Neural cell (in vitro differentiated cells): ENCODE results near the gene SKIDA1. TPM values are rescaled to one million over a fixed set of nuclear protein-coding genes. Genes with fewer than 3 reads are reported as not detected.

Experiments
- H2AFZ ChIP-seq: fragments of 200-600, 300-800 bp; sonication (generic), shearing (Covaris generic); 2 replicates; pipeline ENCODE4 v1.6.0; 2014; ENCODE audit warnings: low read depth, mild to moderate bottlenecking, antibody characterized with exemption, low read length, moderate library complexity
- H3F3A ChIP-seq: fragments of 200-600 bp; shearing (Covaris generic); 2 replicates; pipeline ENCODE4 v1.6.1; 2016; ENCODE audit warnings: mild to moderate bottlenecking, moderate library complexity, mixed read lengths, antibody characterized with exemption, low read length; ENCODE audit not compliant: insufficient read depth, poor library complexity, severe bottlenecking
- H3K27ac ChIP-seq: fragments of 200-600, 300-800 bp; sonication (generic), shearing (Covaris generic); 2 replicates; pipeline ENCODE4 v1.5.1; 2014; ENCODE audit warnings: mild to moderate bottlenecking, low read length, moderate library complexity
- H3K27me3 ChIP-seq: fragments of 300-800, 200-600 bp; sonication (generic), shearing (Covaris generic); 2 replicates; pipeline ENCODE4 v1.6.0; 2014; ENCODE audit warnings: mild to moderate bottlenecking, low read depth, low read length, moderate library complexity; ENCODE audit not compliant: insufficient read depth
- H3K36me3 ChIP-seq: fragments of 300-800, 200-600 bp; sonication (generic), shearing (Covaris generic); 2 replicates; pipeline ENCODE4 v1.5.1; 2014; ENCODE audit warnings: mild to moderate bottlenecking, antibody characterized with exemption, low read length, moderate library complexity; ENCODE audit not compliant: insufficient read depth
- H3K4me2 ChIP-seq: fragments of 300-800, 200-600 bp; sonication (generic), shearing (Covaris generic); 2 replicates; pipeline ENCODE4 v1.6.0; 2014; ENCODE audit warnings: mild to moderate bottlenecking, low read length
- H3K4me3 ChIP-seq: fragments of 300-800, 200-600 bp; sonication (generic), shearing (Covaris generic); 2 replicates; pipeline ENCODE4 v1.5.1; 2014; ENCODE audit warnings: mild to moderate bottlenecking, low read length, moderate library complexity
- H3K79me2 ChIP-seq: fragments of 200-600 bp; shearing (Covaris generic); replicated peaks from 2 replicates; pipeline ENCODE4 v1.6.0; 2014; ENCODE audit warnings: mild to moderate bottlenecking, low read length, moderate library complexity; ENCODE audit not compliant: insufficient read depth
- H3K9ac ChIP-seq: fragments of 300-800, 200-600 bp; sonication (generic), shearing (Covaris generic); 2 replicates; pipeline ENCODE4 v1.6.1; 2016; ENCODE audit warnings: mild to moderate bottlenecking, low read length, mixed read lengths
- H3K9me2 ChIP-seq: fragments of 200-600 bp; shearing (Covaris generic); 2 replicates; pipeline ENCODE4 v1.6.1; 2016; ENCODE audit warnings: mild to moderate bottlenecking, low read length, mixed read lengths; ENCODE audit not compliant: insufficient read depth
- H3K9me3 ChIP-seq: fragments of 200-600, 300-800 bp; sonication (generic), shearing (Covaris generic); 2 replicates; pipeline ENCODE4 v1.6.1; 2016; ENCODE audit warnings: mild to moderate bottlenecking, mixed run types, low read length, moderate library complexity, mixed read lengths
- H4K20me1 ChIP-seq: fragments of 200-600 bp; shearing (Covaris generic); 2 replicates; pipeline ENCODE4 v1.6.1; 2016; ENCODE audit warnings: mild to moderate bottlenecking, mixed run types; ENCODE audit not compliant: insufficient read depth
- EP300 ChIP-seq: fragments of 450-650 bp; conservative IDR thresholded peaks from 2 replicates; pipeline ENCODE4 v1.6.1; 2014; ENCODE audit warnings: antibody characterized with exemption, mild to moderate bottlenecking, moderate library complexity; ENCODE audit not compliant: poor library complexity, severe bottlenecking
- EZH2 ChIP-seq: fragments of 200-600, 300-800 bp; shearing (Covaris generic), sonication (generic); IDR thresholded peaks from 2 replicates; pipeline ENCODE4 v1.6.1; 2014; ENCODE audit warnings: antibody characterized with exemption, low read length, borderline replicate concordance, mild to moderate bottlenecking; ENCODE audit not compliant: insufficient read depth, poor library complexity, severe bottlenecking
- MXI1 ChIP-seq: fragments of 450-650 bp; conservative IDR thresholded peaks from 2 replicates; pipeline ENCODE4 v1.6.1; 2014; ENCODE audit warnings: antibody characterized with exemption, mild to moderate bottlenecking; ENCODE audit not compliant: poor library complexity, severe bottlenecking
- POLR2AphosphoS5 ChIP-seq: IDR thresholded peaks from 2 replicates; pipeline ENCODE4 v1.6.1; 2012
- RAD21 ChIP-seq: fragments of 450-650 bp; conservative IDR thresholded peaks from 2 replicates; pipeline ENCODE4 v1.6.1; 2014; ENCODE audit warnings: antibody characterized with exemption, mild to moderate bottlenecking, moderate library complexity
- SMC3 ChIP-seq: fragments of 450-650 bp; conservative IDR thresholded peaks from 2 replicates; pipeline ENCODE4 v1.6.1; 2014; ENCODE audit warnings: antibody characterized with exemption, mild to moderate bottlenecking, moderate library complexity; ENCODE audit not compliant: poor library complexity
- TAF1 ChIP-seq: IDR thresholded peaks from 2 replicates; pipeline ENCODE4 v1.6.1; 2012; ENCODE audit warnings: low read depth
- polyA plus RNA-seq: library from polyadenylated mRNA; depleted of rRNA; stranded (reverse); fragments of >200 nt; gene quantifications from 2 replicates; pipeline ENCODE4 v1.2.3, GENCODE V29; 2014
- TF ChIP-seq, protein P1 (sequence below): fragments of 450-650 bp; IDR thresholded peaks from 2 replicates; pipeline ENCODE4 v1.5.1; 2014; ENCODE audit warnings: antibody characterized with exemption, mild to moderate bottlenecking, moderate library complexity; ENCODE audit not compliant: poor library complexity, severe bottlenecking
- TF ChIP-seq, protein P2 (sequence below): IDR thresholded peaks from 2 replicates; pipeline ENCODE4 v1.6.1; 2012; ENCODE audit warnings: borderline replicate concordance

SKIDA1 gene
- polyA plus RNA-seq, 1 donor from 2014 or later: 3.7 TPM

DNA sequence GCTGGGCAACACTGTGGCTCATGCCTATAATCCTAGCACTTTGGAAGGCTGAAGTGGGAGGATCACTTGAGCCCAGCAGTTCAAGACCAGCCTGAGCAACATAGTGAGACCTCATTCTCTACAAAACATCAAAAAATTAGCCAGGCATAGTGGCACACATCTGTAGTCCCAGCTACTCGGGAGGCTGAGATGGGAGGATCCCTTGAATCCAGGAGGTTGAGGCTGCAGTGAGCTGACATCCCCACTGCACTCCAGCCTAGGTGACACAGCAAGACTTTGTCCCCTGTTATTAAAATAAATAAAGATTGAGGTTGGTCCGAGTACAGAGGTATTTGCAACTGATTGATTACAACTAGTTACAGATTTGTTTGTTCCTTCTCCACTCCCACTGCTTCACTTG lies 44.1 kb downstream of the SKIDA1 start:
- TF ChIP-seq EZH2: no peak
- TF ChIP-seq RAD21: no peak
- no peak for TF ChIP-seq POLR2AphosphoS5
- TF ChIP-seq, protein P1, sequence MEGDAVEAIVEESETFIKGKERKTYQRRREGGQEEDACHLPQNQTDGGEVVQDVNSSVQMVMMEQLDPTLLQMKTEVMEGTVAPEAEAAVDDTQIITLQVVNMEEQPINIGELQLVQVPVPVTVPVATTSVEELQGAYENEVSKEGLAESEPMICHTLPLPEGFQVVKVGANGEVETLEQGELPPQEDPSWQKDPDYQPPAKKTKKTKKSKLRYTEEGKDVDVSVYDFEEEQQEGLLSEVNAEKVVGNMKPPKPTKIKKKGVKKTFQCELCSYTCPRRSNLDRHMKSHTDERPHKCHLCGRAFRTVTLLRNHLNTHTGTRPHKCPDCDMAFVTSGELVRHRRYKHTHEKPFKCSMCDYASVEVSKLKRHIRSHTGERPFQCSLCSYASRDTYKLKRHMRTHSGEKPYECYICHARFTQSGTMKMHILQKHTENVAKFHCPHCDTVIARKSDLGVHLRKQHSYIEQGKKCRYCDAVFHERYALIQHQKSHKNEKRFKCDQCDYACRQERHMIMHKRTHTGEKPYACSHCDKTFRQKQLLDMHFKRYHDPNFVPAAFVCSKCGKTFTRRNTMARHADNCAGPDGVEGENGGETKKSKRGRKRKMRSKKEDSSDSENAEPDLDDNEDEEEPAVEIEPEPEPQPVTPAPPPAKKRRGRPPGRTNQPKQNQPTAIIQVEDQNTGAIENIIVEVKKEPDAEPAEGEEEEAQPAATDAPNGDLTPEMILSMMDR: no peak
- TF ChIP-seq MXI1: no peak
- no peak for TF ChIP-seq SMC3
- TF ChIP-seq EP300: no peak
- TF ChIP-seq, protein P2, sequence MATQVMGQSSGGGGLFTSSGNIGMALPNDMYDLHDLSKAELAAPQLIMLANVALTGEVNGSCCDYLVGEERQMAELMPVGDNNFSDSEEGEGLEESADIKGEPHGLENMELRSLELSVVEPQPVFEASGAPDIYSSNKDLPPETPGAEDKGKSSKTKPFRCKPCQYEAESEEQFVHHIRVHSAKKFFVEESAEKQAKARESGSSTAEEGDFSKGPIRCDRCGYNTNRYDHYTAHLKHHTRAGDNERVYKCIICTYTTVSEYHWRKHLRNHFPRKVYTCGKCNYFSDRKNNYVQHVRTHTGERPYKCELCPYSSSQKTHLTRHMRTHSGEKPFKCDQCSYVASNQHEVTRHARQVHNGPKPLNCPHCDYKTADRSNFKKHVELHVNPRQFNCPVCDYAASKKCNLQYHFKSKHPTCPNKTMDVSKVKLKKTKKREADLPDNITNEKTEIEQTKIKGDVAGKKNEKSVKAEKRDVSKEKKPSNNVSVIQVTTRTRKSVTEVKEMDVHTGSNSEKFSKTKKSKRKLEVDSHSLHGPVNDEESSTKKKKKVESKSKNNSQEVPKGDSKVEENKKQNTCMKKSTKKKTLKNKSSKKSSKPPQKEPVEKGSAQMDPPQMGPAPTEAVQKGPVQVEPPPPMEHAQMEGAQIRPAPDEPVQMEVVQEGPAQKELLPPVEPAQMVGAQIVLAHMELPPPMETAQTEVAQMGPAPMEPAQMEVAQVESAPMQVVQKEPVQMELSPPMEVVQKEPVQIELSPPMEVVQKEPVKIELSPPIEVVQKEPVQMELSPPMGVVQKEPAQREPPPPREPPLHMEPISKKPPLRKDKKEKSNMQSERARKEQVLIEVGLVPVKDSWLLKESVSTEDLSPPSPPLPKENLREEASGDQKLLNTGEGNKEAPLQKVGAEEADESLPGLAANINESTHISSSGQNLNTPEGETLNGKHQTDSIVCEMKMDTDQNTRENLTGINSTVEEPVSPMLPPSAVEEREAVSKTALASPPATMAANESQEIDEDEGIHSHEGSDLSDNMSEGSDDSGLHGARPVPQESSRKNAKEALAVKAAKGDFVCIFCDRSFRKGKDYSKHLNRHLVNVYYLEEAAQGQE: no peak

DNA sequence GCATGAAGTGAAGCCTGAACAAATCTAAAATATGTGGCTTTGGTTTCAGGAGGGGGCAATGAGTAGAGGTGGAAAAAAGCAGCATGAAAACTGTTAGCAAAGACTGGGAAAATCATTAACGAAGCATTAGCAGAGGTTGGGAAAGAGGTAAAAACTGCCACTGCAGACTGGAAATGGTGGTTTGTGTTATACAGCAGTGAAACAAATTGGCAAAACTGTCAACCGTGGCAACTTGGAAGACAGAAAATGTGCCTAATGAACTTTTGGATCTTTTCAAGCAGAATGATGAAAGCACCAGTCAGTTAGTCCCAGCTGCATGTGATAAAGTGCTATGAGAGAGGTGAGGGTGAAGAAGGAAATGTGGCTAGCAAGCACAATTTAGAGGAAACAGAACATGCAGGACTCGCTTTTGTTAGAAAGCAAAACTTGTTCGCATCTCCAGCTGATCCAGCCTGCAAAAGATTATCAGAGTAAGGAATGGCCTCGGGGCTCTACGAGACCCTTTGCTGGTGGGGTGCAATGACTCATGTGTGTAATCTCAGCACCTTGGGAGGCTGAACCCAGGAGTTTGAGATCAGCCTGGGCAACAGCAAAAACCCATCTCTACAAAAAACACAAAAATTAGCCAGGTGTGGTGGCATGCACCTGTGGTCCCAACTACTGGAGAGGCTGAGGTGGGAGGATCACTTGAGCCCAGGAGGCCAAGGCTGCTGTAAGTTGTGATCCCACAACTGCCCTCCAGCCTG lies 45.7 kb downstream of the SKIDA1 start:
- no peak overlapping the region for H3K4me2 ChIP-seq
- H4K20me1 ChIP-seq: no peaks in the 10 kb centered on the region
- H3K27me3 ChIP-seq: no peaks in the 10 kb centered on the region
- no peak overlapping the region for H3K9ac ChIP-seq
- no peaks in the 10 kb centered on the region for H3F3A ChIP-seq
- no peaks in the 10 kb centered on the region for H3K9me3 ChIP-seq
- TF ChIP-seq RAD21: no peak
- H2AFZ ChIP-seq: no peak overlapping the region
- H3K4me3 ChIP-seq: no peak overlapping the region
- H3K27ac ChIP-seq: no peak overlapping the region
- no peaks in the 10 kb centered on the region for H3K36me3 ChIP-seq
- no peaks in the 10 kb centered on the region for H3K9me2 ChIP-seq
- no peaks in the 10 kb centered on the region for H3K79me2 ChIP-seq

More for the DNA sequence above, 44.1 kb downstream of the SKIDA1 start:
- Histone ChIP-seq H3K9ac (no peak overlapping the region), H2AFZ (no peak overlapping the region), H3K36me3 (no peaks in the 10 kb centered on the region), H3K79me2 (no peaks in the 10 kb centered on the region), H4K20me1 (no peaks in the 10 kb centered on the region), H3K9me3 (no peaks in the 10 kb centered on the region), H3K9me2 (no peaks in the 10 kb centered on the region), H3K4me3 (no peak overlapping the region), H3K27ac (no peak overlapping the region), H3F3A (no peaks in the 10 kb centered on the region), H3K27me3 (no peaks in the 10 kb centered on the region), H3K4me2 (no peak overlapping the region)

DNA sequence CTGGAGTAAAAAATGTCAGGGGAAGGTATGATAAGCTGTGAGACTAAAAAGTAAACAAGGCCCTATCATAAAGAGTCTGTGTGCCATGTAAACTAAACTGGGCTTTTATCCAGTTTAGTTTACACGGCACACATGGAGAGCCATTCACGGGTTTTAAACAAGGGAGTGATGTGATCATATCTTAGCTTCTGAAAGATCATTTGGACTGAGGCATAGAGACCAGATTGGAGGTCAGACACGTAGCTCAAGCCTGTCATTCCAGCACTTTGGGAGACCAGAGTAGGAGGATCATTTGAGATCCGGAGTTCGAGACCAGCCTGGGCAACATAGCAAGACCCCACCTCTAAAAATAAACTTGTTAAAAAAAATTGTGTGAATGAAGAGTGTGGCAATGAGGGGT lies 50.1 kb downstream of the SKIDA1 start:
- H3K27me3 ChIP-seq: no peaks in the 10 kb centered on the region
- no peak overlapping the region for H3K9ac ChIP-seq
- H3K9me2 ChIP-seq: no peaks in the 10 kb centered on the region
- H4K20me1 ChIP-seq: no peaks in the 10 kb centered on the region
- H2AFZ ChIP-seq: no peak overlapping the region
- no peaks in the 10 kb centered on the region for H3K9me3 ChIP-seq
- no peak overlapping the region for H3K4me3 ChIP-seq
- no peak for TF ChIP-seq MXI1
- TF ChIP-seq POLR2AphosphoS5: no peak
- TF ChIP-seq, protein P2: no peak
- no peak for TF ChIP-seq SMC3
- TF ChIP-seq RAD21: no peak
- TF ChIP-seq EP300: no peak
- no peak for TF ChIP-seq EZH2
- no peak for TF ChIP-seq TAF1
- TF ChIP-seq, protein P1: no peak
- no peaks in the 10 kb centered on the region for H3F3A ChIP-seq
- H3K79me2 ChIP-seq: no peaks in the 10 kb centered on the region
- no peak overlapping the region for H3K4me2 ChIP-seq
- no peaks in the 10 kb centered on the region for H3K36me3 ChIP-seq
- no peak overlapping the region for H3K27ac ChIP-seq
